Neutrophil (primary cell): ENCODE measurements around the gene ZC3H12C.

Experiments used
- H3K27ac ChIP-seq: fragments of 200-600 bp; sonication (generic); 2 replicates; pipeline ENCODE4 v1.5.1; 2016; ENCODE audit warnings: mild to moderate bottlenecking, moderate library complexity
- H3K27me3 ChIP-seq: fragments of 200-600 bp; sonication (generic); 2 replicates; pipeline ENCODE4 v1.6.0; 2016; ENCODE audit warnings: mild to moderate bottlenecking
- H3K36me3 ChIP-seq: fragments of 200-600 bp; sonication (generic); 2 replicates; pipeline ENCODE4 v1.5.1; 2017
- H3K4me1 ChIP-seq, 2 experiments: fragments of 200-600 bp in 1 of 2; sonication (generic) in 1 of 2; 1 replicate in 1 of 2; 2 replicates in 1 of 2; pipeline versions ENCODE4 v1.5.1 to v1.6.1; 2013 to 2016; ENCODE audit warnings: low read depth in 1 of 2, low read length in 1 of 2, mild to moderate bottlenecking in 1 of 2, moderate library complexity in 1 of 2; ENCODE audit not compliant: control insufficient read depth in 1 of 2, insufficient read depth in 1 of 2
- H3K4me3 ChIP-seq, 2 experiments: fragments of 200-600 bp in 1 of 2; sonication (generic) in 1 of 2; 1 replicate in 1 of 2; 2 replicates in 1 of 2; pipeline ENCODE4 v1.5.1; 2013 to 2016; ENCODE audit warnings: low read depth in 1 of 2, low read length in 1 of 2, mild to moderate bottlenecking in 1 of 2, moderate library complexity in 1 of 2
- H3K9me3 ChIP-seq: fragments of 200-600 bp; sonication (generic); 2 replicates; pipeline ENCODE4 v1.5.1; 2016
- CTCF ChIP-seq: fragments of 200-600 bp; sonication (generic); IDR thresholded peaks from 2 replicates; pipeline ENCODE4 v1.5.1; 2016; ENCODE audit warnings: antibody characterized with exemption

Gene ZC3H12C

DNA sequence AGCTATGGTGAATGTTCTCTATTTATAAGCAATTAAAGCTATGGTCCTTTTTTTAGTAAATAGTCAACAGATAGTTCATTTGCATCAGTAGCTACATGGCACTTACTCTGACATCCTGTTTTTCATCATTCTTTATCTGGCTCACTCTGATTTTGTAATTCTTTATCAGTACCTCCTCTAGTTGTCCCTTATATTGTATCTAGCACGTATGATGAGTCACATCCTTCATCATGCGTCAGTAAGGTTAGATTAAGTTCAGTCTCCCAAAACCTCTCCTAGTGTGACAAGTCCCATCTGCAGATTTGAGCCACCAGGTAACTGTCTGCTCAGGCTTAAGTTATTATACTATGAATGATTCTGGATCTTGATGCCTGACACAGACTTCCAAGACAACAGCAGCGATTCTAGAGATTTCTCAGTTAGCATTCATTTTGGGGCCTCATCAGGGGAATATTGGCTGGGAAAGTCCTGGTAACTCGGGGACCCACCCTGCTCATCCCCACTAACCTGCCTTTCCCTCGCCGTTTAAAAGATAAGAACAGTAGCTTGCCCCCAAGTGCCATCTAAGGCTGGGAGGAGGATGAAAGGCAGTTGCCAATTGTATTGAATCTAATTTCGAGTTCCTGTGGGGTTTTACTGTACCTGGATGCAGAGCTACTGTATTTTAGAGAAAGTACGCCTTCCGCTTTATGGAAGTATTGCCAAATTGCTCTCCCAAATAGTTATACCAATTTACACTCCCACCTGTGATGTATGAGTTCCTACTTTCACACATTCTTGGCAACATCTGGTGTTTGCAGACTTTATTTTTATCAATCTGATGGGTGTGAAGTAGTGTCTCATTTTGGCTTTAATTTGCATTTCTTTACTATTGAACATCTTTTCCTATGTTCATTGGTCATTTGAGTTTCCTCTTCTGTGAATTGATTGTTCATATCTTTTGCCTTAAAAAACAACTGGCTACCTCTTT, 55.9 kb downstream of the ZC3H12C start:
- H3K27me3 ChIP-seq, result no peaks in the 10 kb centered on the region
- no peak for TF ChIP-seq CTCF
- H3K9me3 ChIP-seq, result no peaks in the 10 kb centered on the region
- H3K36me3 ChIP-seq, result peaks cover 8% of the 10 kb centered on the region
- no peak overlapping the region for H3K4me3 ChIP-seq
- no peaks in the 10 kb centered on the region for H3K4me1 ChIP-seq
- no peak overlapping the region for H3K27ac ChIP-seq

DNA sequence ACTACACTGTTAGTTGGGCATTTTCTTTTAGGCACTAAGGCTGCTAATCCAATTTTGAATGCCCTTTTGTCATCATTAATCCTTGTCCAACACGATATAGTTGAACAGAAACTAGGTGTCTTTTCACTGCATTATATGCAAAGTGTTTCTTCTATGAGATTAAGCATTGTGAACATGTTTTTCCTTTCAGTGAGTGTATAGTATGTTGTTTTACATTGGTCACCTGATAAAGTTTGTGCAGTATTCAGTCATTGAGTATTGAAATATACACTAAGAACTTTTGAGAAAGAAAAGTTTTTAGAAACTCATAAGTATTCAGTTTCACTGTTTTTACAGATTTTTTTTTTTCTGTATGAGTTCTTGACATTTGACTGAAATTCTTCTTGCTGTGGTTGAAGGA, 59.0 kb downstream of the ZC3H12C start:
- H3K4me3 ChIP-seq, result no peak overlapping the region
- H3K4me1 ChIP-seq, result no peaks in the 10 kb centered on the region
- TF ChIP-seq CTCF, result no peak
- no peaks in the 10 kb centered on the region for H3K27me3 ChIP-seq
- peaks cover 8% of the 10 kb centered on the region for H3K36me3 ChIP-seq
- no peak overlapping the region for H3K27ac ChIP-seq
- H3K9me3 ChIP-seq, result no peaks in the 10 kb centered on the region

DNA sequence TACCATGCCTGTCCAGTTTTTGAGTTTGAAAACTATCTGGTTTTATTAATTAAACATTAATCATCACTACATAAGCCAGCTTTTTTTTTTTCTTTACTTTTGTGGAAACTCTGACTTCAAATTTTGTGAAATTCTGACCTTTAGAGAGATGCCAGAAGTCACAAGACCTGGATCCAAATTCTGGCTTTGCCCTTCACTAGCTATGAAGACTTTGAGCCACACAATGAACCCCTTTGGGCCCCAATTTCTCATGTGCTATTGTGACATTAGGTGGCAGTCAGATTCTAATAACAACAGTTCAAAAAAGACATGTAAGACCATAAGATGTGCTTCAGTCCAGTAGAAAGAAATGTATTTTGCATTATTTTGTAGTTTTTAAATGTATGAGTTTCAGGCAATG, 60.3 kb downstream of the ZC3H12C start:
- no peaks in the 10 kb centered on the region for H3K4me1 ChIP-seq
- no peaks in the 10 kb centered on the region for H3K9me3 ChIP-seq
- no peak for TF ChIP-seq CTCF
- no peak overlapping the region for H3K4me3 ChIP-seq
- peaks cover 18% of the 10 kb centered on the region for H3K36me3 ChIP-seq
- H3K27ac ChIP-seq, result no peak overlapping the region
- no peaks in the 10 kb centered on the region for H3K27me3 ChIP-seq

DNA sequence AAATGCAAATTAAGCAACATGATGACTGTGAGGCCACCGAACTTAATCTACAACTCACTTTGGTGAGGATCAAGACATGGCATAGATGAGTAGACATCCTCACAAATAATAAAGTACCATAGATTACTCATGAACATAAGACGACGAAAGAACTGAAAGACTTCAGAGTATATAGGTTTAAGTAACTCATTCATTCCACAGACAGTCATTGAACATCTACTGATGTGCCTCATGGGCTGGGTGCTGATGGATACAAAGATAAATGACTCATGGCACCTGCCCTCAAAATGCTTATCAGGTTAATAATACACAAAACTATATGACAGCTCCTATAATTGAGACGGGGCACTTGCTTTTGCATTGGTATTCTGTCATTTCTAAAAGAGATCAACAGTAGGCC, 63.3 kb downstream of the ZC3H12C start:
- Histone ChIP-seq H3K36me3 (peaks cover 43% of the 10 kb centered on the region), H3K9me3 (no peaks in the 10 kb centered on the region), H3K4me1 (no peaks in the 10 kb centered on the region), H3K4me3 (no peak overlapping the region), H3K27me3 (no peaks in the 10 kb centered on the region), H3K27ac (no peak overlapping the region)
- TF ChIP-seq CTCF, result no peak

GRCh38 chr11:110158317-110159200, 65.4 kb downstream of the ZC3H12C start:
- peaks cover 48% of the 10 kb centered on the region for H3K36me3 ChIP-seq
- TF ChIP-seq CTCF, result no peak
- H3K4me3 ChIP-seq, result no peak overlapping the region
- H3K4me1 ChIP-seq, result peaks cover 0 to 4% of the 10 kb centered on the region in 2 experiments
- H3K27ac ChIP-seq, result no peak overlapping the region
- no peaks in the 10 kb centered on the region for H3K27me3 ChIP-seq
- no peaks in the 10 kb centered on the region for H3K9me3 ChIP-seq
